ENCODE data around the gene ELSPBP1. TPM values are rescaled to one million over a fixed set of nuclear protein-coding genes. Genes with fewer than 3 reads are reported as not detected.

The ELSPBP1 gene
- total RNA-seq, 1 donor = not detected

GRCh38 chr19:48036765-48037164, 42.3 kb downstream of the ELSPBP1 start:
- no peak overlapping the region for H3K4me3 ChIP-seq (ENCODE audit: low read depth, low read length)
- TF ChIP-seq, protein P1, sequence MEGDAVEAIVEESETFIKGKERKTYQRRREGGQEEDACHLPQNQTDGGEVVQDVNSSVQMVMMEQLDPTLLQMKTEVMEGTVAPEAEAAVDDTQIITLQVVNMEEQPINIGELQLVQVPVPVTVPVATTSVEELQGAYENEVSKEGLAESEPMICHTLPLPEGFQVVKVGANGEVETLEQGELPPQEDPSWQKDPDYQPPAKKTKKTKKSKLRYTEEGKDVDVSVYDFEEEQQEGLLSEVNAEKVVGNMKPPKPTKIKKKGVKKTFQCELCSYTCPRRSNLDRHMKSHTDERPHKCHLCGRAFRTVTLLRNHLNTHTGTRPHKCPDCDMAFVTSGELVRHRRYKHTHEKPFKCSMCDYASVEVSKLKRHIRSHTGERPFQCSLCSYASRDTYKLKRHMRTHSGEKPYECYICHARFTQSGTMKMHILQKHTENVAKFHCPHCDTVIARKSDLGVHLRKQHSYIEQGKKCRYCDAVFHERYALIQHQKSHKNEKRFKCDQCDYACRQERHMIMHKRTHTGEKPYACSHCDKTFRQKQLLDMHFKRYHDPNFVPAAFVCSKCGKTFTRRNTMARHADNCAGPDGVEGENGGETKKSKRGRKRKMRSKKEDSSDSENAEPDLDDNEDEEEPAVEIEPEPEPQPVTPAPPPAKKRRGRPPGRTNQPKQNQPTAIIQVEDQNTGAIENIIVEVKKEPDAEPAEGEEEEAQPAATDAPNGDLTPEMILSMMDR (IDR thresholded peaks at IDR 0.05; ENCODE audit: insufficient read depth, low read depth, low read length) = no peak
- DNase-seq (ENCODE audit: low read depth) = no peak

GRCh38 chr19:48041877-48042580, 47.6 kb downstream of the ELSPBP1 start:
- no peak for DNase-seq (ENCODE audit: low read depth)
- H3K4me3 ChIP-seq (ENCODE audit: low read depth, low read length) = no peak overlapping the region
- TF ChIP-seq, protein P1 (IDR thresholded peaks at IDR 0.05; ENCODE audit: insufficient read depth, low read depth, low read length) = no peak

DNA sequence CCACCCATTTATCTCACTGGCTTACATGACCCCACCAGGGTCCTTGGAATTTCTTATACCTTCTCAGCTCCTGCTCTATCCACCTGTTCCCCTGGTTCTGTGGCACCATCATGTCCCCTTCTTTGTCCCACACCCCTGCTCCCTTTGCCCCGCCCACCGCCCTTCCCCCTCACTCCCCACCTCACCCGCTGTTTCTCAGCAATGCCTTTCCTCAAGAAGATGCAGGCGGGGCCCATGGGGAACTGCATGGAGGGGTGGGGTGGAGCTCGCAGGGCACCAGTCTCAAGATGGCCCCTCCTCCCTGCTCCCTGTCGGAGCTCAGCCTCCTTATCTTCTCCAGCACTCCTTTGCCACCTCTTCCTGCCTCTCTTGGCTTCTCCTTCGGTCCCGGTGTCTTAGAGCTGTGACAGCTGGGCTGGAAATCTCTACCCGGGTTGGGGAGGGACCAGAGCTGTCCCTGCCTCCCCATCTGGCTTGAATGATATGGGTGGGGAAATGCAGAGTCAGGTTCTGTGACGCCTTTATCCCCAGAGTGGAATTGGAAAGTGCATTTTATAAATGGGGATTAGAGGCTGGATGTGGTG, 49.3 kb downstream of the ELSPBP1 start, which contains the start of gene CABP5:
Gene CABP5 (minus strand): TSS at position 405 of the 584 bp plus-strand sequence. CDS start 157 bp downstream, at position 248.
- TF ChIP-seq, protein P1 (IDR thresholded peaks at IDR 0.05; ENCODE audit: insufficient read depth, low read depth, low read length) = no peak
- no peak for DNase-seq (ENCODE audit: low read depth)
- no peak within 1 kb of the TSS for H3K4me3 ChIP-seq (ENCODE audit: low read depth, low read length)

DNA sequence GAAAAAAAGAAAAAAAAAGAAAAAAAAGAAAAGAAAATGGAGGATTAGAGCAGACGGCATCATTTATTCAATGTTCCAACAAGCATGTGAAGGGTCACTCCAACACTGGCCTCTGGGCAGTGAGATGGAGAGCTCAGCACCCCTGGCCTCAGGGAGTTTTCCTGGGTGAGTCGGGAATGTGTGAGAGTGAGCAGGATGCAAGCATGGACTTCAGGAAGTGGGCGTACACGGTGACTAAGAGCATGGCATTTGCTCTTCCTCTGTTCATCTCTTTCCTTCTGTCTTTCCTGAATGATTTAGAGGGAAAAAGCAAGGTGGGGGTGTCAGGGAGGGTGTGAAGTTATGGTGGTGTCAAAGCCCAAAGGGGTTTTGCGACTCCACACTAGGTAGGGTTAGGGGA, 50.1 kb downstream of the ELSPBP1 start:
- H3K4me3 ChIP-seq (ENCODE audit: low read depth, low read length) = no peak overlapping the region
- TF ChIP-seq, protein P1 (IDR thresholded peaks at IDR 0.05; ENCODE audit: insufficient read depth, low read depth, low read length) = no peak
- DNase-seq (ENCODE audit: low read depth) = no peak

DNA sequence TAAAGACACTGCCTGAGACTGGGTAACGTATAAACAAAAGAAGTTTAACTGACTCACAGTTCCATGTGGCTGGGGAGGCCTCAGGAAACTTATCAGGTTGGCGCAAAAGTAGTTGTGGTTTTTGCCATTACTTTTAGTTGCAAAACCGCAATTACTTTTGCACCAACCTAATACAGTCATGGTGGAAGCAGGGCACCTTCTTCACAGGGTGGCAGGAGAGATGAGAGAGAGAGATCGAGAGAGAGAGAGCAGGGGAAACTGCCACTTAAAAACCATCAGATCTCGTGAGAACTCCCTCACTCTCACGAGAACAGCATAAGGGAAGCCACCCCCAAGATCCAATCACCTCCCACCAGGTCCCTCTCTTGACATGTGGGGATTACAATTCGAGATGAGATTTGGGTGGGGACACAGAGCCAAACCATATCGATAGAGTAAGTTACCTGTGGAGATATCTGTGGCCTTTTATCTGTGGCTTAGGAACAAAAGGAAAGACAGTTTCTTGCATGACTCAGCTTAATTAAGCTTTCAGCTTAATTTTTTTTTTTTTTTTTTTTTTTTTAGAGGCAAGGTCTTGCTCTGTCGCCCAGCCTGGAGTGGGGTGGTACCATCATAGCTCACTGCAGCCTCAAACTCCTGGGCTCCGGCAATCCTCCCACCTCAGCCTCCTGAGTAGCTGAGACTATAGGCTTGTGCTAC, 57.1 kb downstream of the ELSPBP1 start:
- DNase-seq (ENCODE audit: low read depth) = no peak
- no peak overlapping the region for H3K4me3 ChIP-seq (ENCODE audit: low read depth, low read length)
- TF ChIP-seq, protein P1 (IDR thresholded peaks at IDR 0.05; ENCODE audit: insufficient read depth, low read depth, low read length) = no peak

GRCh38 chr19:48053076-48053475, 58.6 kb downstream of the ELSPBP1 start:
- H3K4me3 ChIP-seq (ENCODE audit: low read depth, low read length) = no peak overlapping the region
- DNase-seq (ENCODE audit: low read depth) = no peak
- TF ChIP-seq, protein P1 (IDR thresholded peaks at IDR 0.05; ENCODE audit: insufficient read depth, low read depth, low read length) = no peak

All from fibroblast of villous mesenchyme (primary cell).